Activated T-cell treated with anti-CD3 and anti-CD28 coated beads, Interleukin-2, amount 50 U/mL, for 48 hours (primary cell): ENCODE measurements around the gene MTMR12.
"Not testable (repeated sequence)": the region's sequence is repeated elsewhere in the genome, so short reads cannot be mapped to it uniquely, and the experiment has no call there.

Experiments
- DNase-seq, 2 experiments: peaks; one replicate each; pipeline ENCODE4 v3.0.0-alpha.2; 2020

MTMR12 gene

DNA sequence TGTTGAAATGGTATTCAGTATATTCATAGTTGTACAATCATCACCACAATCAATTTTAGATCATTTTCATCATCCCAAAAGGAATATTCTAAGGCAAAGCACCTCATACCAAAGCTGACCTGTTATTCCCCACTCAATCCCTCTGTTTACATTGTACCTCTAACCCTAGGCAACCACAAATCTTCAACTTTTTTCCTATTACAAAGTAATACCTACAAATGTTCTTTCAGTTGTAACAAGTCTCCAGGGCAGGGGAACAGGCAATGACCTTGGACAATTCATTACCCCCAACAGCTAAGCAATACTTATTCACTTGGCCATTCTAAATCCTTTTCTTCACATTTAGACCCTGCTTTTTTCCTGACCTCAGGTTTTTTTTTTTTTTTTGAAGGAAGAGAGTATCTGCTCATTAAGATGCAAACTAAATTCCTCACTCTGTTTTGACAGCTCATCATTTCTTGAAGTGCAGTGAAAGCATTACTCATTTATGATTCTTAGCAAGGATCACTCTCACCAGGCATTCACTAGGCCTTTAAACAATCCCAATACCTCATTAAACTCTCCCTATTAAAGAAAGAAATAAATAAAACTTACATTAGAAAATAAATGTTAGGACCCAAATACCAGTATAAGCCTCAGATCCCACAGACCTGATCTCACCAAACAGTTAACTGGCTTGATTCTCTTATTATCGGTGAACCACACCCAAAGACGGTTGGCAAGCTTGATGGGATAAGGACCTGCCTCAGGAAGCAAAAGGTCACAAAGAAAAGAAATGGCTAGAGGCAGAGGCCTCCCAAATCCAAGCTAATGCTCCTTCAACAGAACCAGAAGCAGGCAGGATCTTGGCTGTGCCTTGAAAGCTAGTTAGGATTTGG lies 15.3 kb downstream of the MTMR12 start:
- DNase-seq, result no peak

DNA sequence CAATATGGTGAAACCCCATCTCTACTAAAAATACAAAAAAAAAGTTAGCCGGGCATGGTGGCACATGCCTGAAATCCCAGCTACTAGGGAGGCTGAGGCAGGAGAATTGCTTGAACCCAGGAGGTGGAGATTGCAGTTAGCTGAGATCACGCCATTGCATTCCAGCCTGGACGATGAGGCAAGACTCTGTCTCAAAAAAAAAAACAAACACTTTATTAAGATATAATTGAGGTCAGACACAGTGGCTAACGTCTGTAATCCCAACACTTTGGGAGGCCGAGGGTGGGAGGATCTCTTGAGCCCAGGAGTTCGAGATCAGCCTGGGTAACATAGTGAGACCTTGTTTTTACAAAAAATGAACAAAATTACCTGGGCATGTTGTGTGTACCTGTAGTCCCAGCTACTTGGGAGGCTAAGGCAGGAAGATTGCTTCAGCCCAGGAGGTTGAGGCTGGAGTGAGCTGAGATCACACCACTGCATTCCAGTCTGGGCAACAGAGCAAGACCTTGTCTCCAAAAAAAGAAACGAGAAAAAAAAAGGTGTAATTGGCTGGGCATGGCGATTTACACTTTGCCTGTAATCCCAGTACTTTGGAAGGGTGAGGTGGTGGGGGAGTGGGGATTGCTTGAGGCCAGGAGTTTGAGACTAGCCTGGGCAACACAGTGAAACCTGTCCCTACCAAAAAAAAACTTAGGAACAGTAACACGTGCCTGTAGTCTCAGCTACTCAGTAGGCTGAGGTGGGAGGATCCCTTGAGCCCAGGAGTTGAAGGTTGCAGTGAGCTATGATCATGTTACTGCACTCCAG lies 16.6 kb downstream of the MTMR12 start:
- not testable (repeated sequence) for DNase-seq

DNA sequence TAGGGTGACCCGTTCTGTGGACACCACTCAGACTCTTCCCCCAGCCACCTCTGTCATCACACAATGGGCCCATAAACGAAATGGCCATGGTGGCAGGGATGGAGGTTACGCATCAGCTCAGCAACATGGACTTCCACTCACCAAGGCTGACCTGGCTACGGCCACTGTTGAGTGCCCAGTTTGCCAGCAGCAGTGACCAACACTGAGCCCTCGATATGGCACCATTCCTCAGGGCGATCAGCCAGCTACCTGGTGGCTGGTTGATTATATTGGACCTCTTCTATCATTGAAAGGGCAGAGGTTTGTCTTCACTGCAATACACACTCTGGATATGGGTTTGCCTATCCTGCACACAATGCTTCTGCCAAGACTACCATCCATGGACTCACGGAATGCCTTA lies 21.1 kb downstream of the MTMR12 start:
- no peak for DNase-seq

DNA sequence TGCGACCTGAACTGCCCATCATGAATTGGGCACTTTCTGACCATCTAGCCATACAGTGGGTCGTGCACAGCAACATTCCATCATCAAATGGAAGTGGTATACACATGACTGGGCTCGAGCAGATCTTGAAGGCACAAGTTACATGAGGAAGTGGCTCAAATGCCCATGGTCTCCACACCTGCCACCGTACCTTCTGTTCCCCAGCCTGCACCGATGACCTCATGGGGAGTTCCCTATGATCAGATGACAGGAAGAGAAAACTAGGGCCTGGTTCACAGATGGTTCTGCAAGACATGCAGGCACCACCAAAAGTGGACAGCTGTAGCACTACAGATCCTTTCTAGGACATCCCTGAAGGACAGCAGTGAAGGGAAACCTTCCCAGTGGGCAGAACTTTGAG lies 21.8 kb downstream of the MTMR12 start:
- no peak for DNase-seq

DNA sequence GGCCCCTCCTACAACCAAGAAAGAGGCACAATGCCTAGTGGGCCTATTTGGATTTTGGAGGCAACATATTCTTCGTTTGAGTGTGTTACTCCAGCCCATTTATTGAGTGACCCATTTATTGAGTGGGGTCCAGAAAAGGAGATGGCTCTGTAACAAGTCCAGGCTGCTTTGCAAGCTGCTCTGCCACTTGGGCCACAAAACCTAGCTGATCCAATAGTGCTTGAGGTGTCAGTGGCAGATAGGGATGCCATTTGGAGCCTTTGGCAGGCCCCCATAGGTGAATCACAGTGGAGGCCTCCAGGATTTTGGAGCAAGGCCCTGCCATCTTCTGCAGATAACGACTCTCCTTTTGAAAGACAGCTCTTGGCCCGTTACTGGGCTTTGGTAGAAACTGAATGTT lies 22.2 kb downstream of the MTMR12 start:
- DNase-seq, result not testable (repeated sequence)

DNA sequence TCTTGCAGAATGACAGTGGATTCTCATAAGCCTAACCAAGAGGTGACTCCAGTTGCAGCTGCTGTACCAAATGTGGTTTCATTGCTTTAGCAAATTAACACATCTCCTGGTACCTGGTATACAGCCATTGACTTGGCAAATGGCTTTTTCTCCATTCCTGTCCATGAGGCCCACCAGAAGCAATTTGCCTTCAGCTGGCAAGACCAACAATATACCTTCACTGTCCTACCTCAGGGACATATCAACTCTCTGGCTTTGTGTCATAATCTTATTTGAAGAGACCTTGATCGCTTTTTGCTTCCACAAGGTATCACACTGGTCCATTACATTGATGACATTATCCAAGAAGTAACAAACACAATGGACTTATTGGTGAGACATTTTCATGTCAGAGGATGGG lies 22.8 kb downstream of the MTMR12 start:
- not testable (repeated sequence) for DNase-seq

DNA sequence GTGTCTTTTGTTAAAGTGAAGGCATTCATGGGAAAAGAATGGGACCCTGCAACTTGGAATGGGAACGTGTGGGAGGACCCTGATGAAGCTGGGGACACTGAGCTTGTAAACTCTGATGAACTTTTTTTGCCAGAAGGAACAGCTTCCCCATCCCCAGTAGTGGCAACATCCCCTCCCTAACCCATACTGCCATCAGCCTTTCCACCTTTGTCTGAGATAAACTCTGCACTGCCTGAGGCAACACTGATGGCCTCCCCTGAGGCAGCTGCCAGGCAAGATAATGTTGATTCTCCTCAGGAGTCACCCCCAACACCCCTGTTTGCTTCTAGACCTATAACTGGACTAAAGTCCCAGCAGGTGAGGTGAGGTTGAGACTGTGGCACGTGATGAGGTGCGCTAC lies 24.6 kb downstream of the MTMR12 start:
- not testable (repeated sequence) for DNase-seq

DNA sequence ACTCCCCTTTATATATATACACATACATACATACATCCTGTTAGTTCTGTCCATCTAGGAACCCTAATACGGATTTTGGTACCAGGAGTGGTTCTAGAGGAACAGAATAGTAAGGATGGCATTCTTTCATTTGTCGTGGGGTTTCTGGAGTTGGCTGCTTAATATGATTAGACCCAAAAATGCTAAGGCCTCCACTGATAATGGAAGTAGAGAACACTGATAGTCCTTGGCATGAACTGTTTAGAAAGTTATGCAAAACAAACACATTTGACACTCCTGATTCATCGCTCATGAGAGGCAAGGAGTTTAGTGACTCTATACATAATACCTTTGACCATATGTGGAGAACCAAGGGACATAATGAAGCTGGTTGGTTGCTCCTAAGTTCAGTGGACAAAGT lies 25.2 kb downstream of the MTMR12 start:
- not testable (repeated sequence) for DNase-seq

DNA sequence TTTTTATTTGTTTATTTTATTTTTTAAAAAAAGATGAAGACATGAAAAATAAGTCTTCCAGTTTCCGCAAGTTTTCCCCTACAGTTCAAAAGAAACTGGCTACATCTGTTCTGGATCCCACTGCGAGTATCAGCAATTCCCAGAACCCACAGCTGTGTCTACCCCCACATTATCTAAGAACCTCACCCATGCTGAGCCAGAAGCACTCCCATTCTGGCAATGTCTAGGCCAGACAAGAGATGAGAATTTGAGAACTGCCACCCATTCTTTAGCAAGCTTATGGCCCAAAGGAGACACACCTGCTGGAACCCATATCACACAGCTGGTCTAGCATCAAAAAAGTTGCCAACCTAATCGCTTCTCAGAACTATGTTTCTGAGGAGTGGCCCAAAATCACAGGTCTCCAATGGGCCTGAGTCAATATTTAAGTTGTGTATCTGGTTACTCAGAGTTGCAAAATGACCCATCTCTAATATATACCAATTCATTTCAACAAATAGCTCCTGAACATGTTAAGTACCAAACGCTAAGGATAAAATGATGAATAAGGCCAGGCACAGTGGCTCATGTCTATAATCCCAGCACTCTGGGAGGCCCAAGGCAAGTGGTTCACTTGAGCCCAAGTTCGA lies 27.1 kb downstream of the MTMR12 start:
- no peak for DNase-seq

DNA sequence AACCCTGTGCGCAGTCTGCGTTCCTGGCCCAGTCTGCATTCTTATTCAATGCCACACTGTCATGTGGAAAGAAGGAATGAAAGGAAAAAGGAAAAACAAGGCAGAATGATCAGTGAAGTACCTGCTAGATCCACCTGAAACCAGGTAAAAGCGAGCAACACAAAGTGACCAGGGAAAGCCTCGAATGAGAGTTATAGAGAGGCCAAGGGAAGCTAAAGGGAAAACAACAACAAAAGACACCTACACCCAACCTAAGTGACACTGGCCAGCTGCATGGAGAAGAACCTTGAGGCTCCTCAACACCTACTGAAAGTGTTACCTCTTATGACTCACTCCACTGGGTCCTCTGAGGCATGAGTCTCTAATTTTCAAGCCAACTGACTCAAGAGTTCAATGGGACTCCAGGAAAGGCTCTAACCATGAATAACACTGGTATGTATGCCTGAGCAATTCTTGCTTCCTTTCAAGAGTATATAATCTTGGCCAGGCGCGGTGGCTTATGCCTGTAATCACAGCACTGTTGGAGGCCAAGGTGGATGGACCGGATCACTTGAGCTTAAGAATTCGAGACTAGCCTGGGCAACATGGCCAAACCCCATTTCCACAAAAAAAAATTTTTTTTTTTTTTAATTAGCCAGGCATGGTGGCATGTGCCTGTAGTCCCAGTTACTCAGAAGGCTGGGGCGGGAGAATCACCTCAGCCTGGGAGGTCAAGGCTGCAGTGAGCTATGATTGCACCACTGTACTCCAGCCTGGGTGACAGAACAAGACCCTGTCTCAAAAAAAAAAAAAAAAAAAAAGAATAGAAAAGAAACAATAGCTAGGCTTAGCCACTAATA lies 29.0 kb downstream of the MTMR12 start:
- peak; percentile 30 to 33 for DNase-seq

DNA sequence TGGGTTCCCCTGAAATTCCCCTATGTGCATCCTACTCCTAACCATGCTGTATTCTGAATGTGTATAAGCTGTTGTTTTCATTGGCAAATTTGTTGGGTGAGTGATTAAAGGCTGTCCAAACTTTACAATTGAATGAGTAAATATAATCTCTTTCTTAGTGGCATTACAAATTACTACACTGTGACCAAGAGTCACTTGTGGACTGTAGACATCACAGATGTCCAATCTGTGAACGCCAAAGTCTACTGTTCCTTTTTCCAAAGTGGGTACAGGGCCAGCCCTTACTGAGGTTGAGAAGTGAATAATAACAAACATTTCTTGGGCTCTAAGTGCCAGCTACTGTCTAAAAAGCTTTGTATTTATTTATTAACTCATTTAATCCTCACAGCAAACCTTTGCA lies 29.7 kb downstream of the MTMR12 start:
- no peak for DNase-seq

DNA sequence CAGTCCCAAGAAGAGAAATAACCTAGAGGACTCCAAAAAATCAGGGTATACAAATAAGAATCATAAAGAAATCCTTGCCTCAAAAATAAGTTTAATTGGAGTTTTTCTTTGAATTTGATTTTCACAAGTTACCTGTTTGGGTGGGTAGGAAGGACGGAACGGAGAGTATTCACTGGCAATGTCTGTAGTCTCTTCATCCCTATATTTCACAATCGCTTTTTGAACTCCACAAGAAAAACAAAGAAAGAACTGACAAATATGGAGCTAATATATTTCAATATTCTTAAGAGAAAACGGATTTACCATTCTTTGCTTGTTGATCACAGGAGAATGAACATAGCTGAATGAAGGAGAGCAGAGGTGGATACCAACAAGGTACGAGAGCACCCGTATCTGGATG lies 30.1 kb downstream of the MTMR12 start:
- no peak for DNase-seq

DNA sequence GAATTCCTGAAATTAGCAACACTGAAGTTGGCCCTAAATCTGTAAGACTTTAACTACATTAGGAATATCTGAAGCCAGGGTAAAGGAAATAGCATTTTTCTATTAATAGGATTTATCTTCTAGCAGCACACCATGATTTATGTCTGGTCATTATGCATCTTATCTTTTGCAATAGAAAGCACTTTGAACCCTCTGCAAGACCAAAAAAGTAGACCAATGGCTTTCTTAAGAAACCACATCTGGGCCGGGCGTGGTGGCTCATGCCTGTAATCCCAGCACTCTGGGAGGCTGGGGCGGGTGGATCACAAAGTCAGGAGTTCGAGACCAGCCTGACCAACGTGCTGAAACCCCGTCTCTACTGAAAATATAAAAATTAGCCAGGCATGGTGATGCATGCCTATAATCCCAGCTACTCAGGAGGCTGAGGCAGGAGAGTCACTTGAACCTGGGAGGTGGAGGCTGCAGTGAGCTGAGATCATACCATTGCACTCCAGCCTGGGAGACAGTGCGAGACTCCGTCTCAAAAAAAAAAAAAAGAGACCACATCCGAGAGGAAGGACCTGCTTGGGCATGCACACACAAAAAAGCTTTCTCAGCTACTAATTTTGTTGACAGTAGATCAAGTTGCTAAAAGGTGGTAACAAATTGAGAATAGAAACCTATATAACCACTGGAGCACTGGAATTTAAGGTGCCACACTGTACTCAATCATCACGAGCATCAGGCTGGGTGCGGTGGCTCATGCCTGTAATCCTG lies 31.2 kb downstream of the MTMR12 start:
- DNase-seq, result not testable (repeated sequence)

DNA sequence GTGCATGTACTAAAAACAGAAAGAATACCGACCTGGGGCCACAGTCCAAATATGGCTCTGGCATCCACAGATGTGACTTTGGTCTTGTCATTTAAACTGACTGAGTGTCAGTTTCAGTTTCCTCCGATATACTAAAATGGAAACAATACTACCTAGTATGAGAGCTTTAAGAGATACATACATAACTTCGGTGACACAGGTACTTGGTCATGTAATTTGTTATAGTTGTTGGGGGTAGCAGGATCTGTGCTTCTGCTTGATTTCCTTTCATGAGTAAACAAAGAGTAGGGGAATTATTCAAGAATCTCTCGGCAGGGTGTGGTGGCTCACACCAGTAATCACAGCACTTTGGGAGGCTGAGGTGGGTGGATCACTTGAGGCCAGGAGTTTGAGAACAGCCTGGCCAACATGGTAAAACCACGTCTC lies 32.1 kb downstream of the MTMR12 start:
- DNase-seq, result peak; percentile 50 to 55

DNA sequence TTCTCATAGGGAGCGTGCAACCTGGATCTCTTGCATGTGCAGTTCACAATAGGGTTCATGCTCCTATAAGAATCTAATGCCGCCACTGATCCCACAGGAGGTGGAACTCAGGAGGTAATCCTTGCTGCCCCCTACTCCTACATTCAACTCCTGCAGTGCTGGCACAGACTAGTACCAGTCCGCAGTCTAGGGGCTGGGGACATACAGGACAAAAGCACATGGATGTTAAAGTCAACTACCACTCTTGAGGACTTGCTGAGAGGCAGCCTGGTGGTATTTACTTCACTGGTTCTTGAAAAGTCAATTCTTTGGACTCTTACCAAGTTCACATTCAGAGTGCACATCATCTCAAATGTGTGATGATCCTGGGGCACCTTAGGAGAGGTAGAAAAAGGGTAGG lies 33.0 kb downstream of the MTMR12 start:
- DNase-seq, result no peak

DNA sequence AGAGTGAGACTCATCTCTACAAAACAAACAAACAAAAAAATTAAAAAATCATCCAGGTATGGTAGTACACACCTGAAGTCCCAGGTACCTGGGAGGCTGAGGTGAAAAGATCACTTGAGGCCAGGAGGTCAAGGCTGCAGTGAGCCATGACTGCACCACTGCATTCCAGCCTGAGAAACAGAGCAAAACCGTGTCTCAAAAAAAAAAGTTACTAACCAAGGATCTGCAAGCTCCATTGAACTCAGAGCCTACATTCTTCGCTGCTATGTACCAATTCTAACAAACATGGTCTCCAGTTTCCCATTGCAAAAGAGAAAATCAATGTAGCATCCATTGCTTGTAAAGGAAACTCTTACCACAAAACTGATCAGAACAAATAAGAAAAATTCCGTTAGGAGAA lies 33.5 kb downstream of the MTMR12 start:
- no peak for DNase-seq

DNA sequence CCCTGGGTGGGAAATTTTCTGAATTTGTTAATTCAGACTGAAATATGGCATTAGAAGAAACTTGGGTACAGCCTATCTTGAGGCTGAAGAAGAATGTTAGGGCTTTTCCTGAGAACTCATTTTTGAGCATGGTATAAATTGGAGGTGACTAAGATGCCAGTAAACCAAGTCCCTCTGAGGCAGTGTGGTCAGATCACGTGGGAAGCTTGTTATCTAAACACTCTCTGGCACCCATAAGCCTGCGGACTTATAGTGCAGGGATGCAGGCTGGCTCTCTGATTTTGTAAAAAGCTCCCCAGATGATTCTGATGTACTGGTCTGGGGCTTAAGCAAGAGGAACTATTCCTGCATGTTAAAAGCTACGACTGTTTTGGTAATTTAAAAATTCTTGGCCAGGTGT lies 34.3 kb downstream of the MTMR12 start:
- peak in 1 of 2 experiments; percentile 37 for DNase-seq

DNA sequence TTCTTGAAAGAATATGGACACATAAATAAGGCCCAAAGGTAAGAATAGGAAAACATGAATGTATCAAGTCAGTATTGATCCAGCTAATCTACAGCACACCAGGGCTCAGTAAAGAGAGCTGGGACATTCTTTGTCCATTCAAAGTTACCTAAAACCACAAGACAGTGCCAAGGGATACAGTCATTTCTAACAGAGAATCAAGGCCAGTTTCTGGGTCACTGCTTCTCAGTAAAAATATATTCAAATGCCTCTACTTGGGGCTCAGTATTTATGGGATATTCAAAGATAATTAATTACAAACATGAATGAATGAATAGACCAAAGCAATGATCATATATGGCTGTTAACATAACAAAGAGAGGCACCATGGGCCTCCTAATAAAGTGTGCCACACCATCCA lies 34.9 kb downstream of the MTMR12 start:
- DNase-seq, result no peak

DNA sequence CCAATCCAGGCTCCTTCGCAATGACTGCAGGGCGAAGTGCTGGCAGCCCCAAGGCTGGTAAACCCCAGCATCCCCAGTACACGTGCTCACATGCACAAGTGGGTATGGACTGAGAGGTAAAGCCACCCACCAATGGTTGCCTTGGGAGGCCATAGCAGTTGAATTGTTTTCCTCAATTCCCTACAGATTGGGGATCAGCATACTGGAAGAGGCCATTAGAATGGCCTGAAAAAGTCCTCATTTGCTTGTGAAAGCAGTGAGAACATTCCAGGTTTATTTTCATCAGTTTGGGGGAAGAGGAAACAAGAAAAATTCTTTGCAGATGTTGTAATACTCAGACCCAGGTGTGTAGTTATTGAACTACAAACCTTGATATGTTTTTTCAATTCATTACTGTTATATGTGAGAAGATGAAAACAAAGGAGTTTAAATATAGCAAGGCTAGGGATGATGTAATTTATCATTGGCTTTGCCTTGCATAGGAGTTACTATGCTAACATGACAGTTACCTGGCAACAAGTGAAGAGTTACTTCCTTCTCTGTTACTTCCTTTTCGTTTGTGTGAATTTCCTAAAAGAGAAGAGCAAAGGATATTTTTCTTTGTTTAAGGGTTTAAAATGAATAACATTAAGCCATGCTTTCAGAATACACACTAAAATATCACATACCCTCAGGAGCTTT lies 36.4 kb downstream of the MTMR12 start:
- no peak for DNase-seq

DNA sequence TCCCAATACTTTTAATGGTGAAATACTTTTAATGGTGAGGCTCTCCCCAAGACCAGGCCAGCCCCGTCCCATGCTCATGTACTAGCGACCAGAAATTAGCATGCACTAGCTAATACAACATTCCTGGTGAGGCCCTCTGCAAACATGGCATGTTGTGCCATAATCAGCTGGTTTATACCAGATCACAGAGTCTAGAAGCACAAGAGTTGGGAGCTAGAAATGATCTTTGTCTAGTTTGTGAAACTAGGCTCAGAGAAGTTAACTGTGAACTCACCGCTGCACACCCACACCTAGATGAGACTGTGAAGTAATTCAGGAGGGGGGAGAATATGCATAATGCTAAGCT lies 37.4 kb downstream of the MTMR12 start:
- no peak for DNase-seq
